SK-N-MC (cell line): ENCODE measurements around the gene ANTXR2.

Source experiments
- EZH2 ChIP-seq: fragments of 200-600 bp; sonication (generic); IDR thresholded peaks from one replicate; pipeline ENCODE4 v1.6.1; 2017; ENCODE audit warnings: antibody characterized with exemption
- POLR2AphosphoS5 ChIP-seq: IDR thresholded peaks from 2 replicates; pipeline ENCODE4 v1.6.1; 2012; ENCODE audit warnings: mild to moderate bottlenecking, low read depth, low read length, borderline replicate concordance

DNA sequence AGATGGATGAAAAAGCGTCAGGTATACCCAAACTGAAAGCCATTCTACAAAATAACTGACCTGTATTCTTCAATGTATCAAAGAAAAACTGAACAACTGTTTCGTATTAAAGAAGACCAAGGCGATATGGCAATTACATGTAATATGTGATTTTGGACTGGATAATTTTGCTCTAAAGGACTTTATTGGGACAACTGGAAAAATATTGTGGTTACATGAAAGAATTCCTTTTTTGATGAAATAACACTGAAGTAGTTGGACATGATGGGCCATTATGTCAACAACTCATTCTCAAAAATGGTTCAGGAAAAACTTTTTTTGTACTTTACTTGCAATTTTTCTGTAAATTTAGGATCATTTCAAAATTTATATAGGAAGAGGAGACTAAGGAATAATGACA lies 12.1 kb upstream of the ANTXR2 start:
- TF ChIP-seq POLR2AphosphoS5 (no peak), EZH2 (no peak)
